SK-N-SH treated with all-trans-retinoic acid at 6 μM for 48 hours (cell line): ENCODE data around the gene PPEF1.
A peak's percentile ranks its signal among the peaks of the same experiment; 100 is the strongest.

Experiments
- ATAC-seq: fragments of 200-7000 bp; cut with Tn5 transposase; 3 replicates; pipeline ENCODE4 v1.9.1; 2020; ENCODE audit warnings: mild to moderate bottlenecking, moderate library complexity
- ARNTL ChIP-seq: fragments of 450-650 bp; formaldehyde crosslinking; IDR thresholded peaks from 2 replicates; pipeline ENCODE4 v1.5.0; 2020; ENCODE audit warnings: low read depth, mild to moderate bottlenecking, moderate library complexity, borderline replicate concordance
- CSDC2 ChIP-seq: fragments of 250-450 bp; sonication (Bioruptor Pico); IDR thresholded peaks from 2 replicates; pipeline ENCODE4 v1.5.0; 2020; ENCODE audit warnings: mild to moderate bottlenecking, moderate library complexity
- CSRNP3 ChIP-seq: fragments of 250-450 bp; sonication (Bioruptor Pico); IDR thresholded peaks from 2 replicates; pipeline ENCODE4 v1.5.1; 2021; ENCODE audit warnings: mild to moderate bottlenecking, moderate library complexity
- ESRRG ChIP-seq: fragments of 250-450 bp; sonication (Bioruptor Pico); IDR thresholded peaks from 2 replicates; pipeline ENCODE4 v1.6.1; 2021; ENCODE audit warnings: mild to moderate bottlenecking
- GLIS3 ChIP-seq: fragments of 250-450 bp; sonication (Bioruptor Pico); IDR thresholded peaks from 2 replicates; pipeline ENCODE4 v1.5.0; 2020; ENCODE audit warnings: mild to moderate bottlenecking, moderate library complexity
- ISL1 ChIP-seq: fragments of 250-450 bp; sonication (Bioruptor Pico); IDR thresholded peaks from 2 replicates; pipeline ENCODE4 v2.1.2; 2022; ENCODE audit warnings: mild to moderate bottlenecking, moderate library complexity
- OSR1 ChIP-seq: fragments of 250-450 bp; sonication (Bioruptor Pico); IDR thresholded peaks from 2 replicates; pipeline ENCODE4 v1.8.0; 2022; ENCODE audit warnings: moderate library complexity, mild to moderate bottlenecking, inconsistent platforms
- POU6F1 ChIP-seq: fragments of 250-450 bp; sonication (Bioruptor Pico); IDR thresholded peaks from 2 replicates; pipeline ENCODE4 v1.8.0; 2021; ENCODE audit warnings: low read depth, mild to moderate bottlenecking, moderate library complexity, borderline replicate concordance
- PPARA ChIP-seq: fragments of 250-450 bp; sonication (Bioruptor Pico); IDR thresholded peaks from 2 replicates; pipeline ENCODE4 v1.5.0; 2020; ENCODE audit warnings: mild to moderate bottlenecking, borderline replicate concordance
- RARB ChIP-seq: fragments of 250-450 bp; sonication (Bioruptor Pico); IDR thresholded peaks from 2 replicates; pipeline ENCODE4 v1.8.0; 2021; ENCODE audit warnings: mild to moderate bottlenecking, moderate library complexity
- SNAI2 ChIP-seq: fragments of 250-450 bp; sonication (Bioruptor Pico); IDR thresholded peaks from 2 replicates; pipeline ENCODE4 v1.5.0; 2020; ENCODE audit warnings: mild to moderate bottlenecking, moderate library complexity
- TCF4 ChIP-seq: fragments of 250-450 bp; sonication (Bioruptor Pico); IDR thresholded peaks from 2 replicates; pipeline ENCODE4 v1.8.0; 2021; ENCODE audit warnings: mild to moderate bottlenecking, moderate library complexity, borderline replicate concordance
- TOX ChIP-seq: fragments of 250-450 bp; sonication (Bioruptor Pico); IDR thresholded peaks from 2 replicates; pipeline ENCODE4 v1.8.0; 2021; ENCODE audit warnings: mild to moderate bottlenecking, moderate library complexity, borderline replicate concordance
- TSHZ2 ChIP-seq: fragments of 250-450 bp; sonication (Bioruptor Pico); IDR thresholded peaks from 2 replicates; pipeline ENCODE4 v1.5.0; 2020; ENCODE audit warnings: mild to moderate bottlenecking, moderate library complexity
- ZC3H10 ChIP-seq: fragments of 250-450 bp; sonication (Bioruptor Pico); IDR thresholded peaks from 2 replicates; pipeline ENCODE4 v1.5.1; 2021; ENCODE audit warnings: mild to moderate bottlenecking, moderate library complexity
- ZFP3 ChIP-seq: fragments of 250-450 bp; sonication (Bioruptor Pico); IDR thresholded peaks from 2 replicates; pipeline ENCODE4 v1.5.0; 2020; ENCODE audit warnings: mild to moderate bottlenecking, moderate library complexity
- ZNF70 ChIP-seq: fragments of 450-650 bp; formaldehyde crosslinking; IDR thresholded peaks from 2 replicates; pipeline ENCODE4 v1.5.0; 2020; ENCODE audit warnings: mild to moderate bottlenecking, moderate library complexity
- TF ChIP-seq, protein P1 (sequence below): fragments of 250-450 bp; sonication (Bioruptor Pico); IDR thresholded peaks from 2 replicates; pipeline ENCODE4 v1.5.1; 2020; ENCODE audit warnings: low read depth, mild to moderate bottlenecking, moderate library complexity
- TF ChIP-seq, protein P2 (sequence below): fragments of 250-450 bp; sonication (Bioruptor Pico); IDR thresholded peaks from 2 replicates; pipeline ENCODE4 v1.8.0; 2020; ENCODE audit warnings: mild to moderate bottlenecking, moderate library complexity, borderline replicate concordance

PPEF1 gene

DNA sequence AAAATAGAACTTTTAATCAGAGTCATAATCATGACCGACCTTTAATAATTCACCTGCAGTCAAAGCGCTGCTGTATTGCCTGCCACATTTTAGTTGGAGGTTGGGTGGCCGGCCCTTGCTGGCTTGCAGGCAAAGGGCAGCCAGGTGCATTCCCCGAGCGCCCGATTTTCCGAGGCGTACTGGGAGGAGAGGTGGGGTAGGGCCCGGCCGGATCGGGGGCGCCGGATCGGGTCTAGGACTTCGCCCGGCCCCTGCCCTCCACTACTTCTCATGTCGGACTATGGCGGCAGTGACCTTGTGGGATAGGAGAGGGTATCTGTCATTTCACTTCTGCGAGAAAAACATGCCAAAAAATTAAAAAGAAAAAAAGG is 33.0 kb upstream of the PPEF1 start (continued):
- TF ChIP-seq RARB (CRISPR knock-in tag) (no peak), TOX (CRISPR knock-in tag) (no peak), ARNTL (no peak), TCF4 (CRISPR knock-in tag) (no peak), ISL1 (CRISPR knock-in tag) (no peak), POU6F1 (no peak), ZNF70 (CRISPR knock-in tag) (no peak), ZFP3 (CRISPR knock-in tag) (no peak), OSR1 (CRISPR knock-in tag) (no peak), PPARA (CRISPR knock-in tag) (no peak)
- TF ChIP-seq, all 23 proteins: peak for 0

- peak; percentile 94 for ATAC-seq
- TF ChIP-seq GLIS3 (CRISPR knock-in tag) (peak; percentile 77), TCF4 (CRISPR knock-in tag) (no peak), ZFP3 (CRISPR knock-in tag) (peak; percentile 83), TSHZ2 (no peak)
Measured at GRCh38 chrX:18674788-18675735, 32.4 kb upstream of the PPEF1 start.

DNA sequence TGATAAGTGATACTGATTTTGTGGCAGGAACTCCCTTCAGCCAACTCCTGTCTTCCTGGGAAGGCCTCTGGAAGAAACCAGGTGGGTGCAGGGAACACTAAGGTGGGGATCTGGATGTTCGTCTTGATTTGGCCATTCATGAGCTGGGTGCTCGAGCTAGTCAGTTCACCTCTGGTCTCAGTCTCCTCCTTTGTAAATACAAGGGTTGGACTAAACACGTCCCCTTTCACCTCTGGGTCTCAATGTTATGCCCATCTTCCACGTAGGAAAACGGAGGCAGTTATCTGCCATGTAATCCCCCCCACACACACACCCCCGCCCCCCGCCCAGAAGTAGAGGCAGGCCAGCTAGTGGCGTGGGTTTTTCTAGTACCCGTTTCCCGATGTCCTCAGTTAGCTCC is 31.4 kb upstream of the PPEF1 start:
- TF ChIP-seq TOX (CRISPR knock-in tag) (no peak), ESRRG (CRISPR knock-in tag) (no peak), RARB (CRISPR knock-in tag) (no peak), CSRNP3 (CRISPR knock-in tag) (no peak), GLIS3 (CRISPR knock-in tag) (no peak), SNAI2 (CRISPR knock-in tag) (no peak), ZNF70 (CRISPR knock-in tag) (no peak), TCF4 (CRISPR knock-in tag) (no peak), CSDC2 (no peak), ZC3H10 (CRISPR knock-in tag) (no peak), ZFP3 (CRISPR knock-in tag) (no peak)
- TF ChIP-seq, protein P1, sequence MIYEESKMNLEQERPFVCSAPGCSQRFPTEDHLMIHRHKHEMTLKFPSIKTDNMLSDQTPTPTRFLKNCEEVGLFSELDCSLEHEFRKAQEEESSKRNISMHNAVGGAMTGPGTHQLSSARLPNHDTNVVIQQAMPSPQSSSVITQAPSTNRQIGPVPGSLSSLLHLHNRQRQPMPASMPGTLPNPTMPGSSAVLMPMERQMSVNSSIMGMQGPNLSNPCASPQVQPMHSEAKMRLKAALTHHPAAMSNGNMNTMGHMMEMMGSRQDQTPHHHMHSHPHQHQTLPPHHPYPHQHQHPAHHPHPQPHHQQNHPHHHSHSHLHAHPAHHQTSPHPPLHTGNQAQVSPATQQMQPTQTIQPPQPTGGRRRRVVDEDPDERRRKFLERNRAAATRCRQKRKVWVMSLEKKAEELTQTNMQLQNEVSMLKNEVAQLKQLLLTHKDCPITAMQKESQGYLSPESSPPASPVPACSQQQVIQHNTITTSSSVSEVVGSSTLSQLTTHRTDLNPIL: no peak
- TF ChIP-seq, protein P2, sequence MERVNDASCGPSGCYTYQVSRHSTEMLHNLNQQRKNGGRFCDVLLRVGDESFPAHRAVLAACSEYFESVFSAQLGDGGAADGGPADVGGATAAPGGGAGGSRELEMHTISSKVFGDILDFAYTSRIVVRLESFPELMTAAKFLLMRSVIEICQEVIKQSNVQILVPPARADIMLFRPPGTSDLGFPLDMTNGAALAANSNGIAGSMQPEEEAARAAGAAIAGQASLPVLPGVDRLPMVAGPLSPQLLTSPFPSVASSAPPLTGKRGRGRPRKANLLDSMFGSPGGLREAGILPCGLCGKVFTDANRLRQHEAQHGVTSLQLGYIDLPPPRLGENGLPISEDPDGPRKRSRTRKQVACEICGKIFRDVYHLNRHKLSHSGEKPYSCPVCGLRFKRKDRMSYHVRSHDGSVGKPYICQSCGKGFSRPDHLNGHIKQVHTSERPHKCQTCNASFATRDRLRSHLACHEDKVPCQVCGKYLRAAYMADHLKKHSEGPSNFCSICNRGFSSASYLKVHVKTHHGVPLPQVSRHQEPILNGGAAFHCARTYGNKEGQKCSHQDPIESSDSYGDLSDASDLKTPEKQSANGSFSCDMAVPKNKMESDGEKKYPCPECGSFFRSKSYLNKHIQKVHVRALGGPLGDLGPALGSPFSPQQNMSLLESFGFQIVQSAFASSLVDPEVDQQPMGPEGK (CRISPR knock-in tag): no peak
- ATAC-seq: no peak
